Lower leg skin (tissue), 3 donors: ENCODE data around the gene NBEA.

Source experiments
- POLR2A ChIP-seq, 2 donors: fragments of 450-650 bp; IDR thresholded peaks; one replicate each; pipeline ENCODE4 v1.6.1; 2016 to 2017; ENCODE audit warnings: antibody characterized with exemption in 2 of 2, mild to moderate bottlenecking in 1 of 2, moderate library complexity in 1 of 2
- TF ChIP-seq, protein P1 (sequence below), 3 donors: fragments of 450-650 bp; IDR thresholded peaks; one replicate each; pipeline ENCODE4 v1.5.1; 2016; ENCODE audit warnings: antibody characterized with exemption in 3 of 3, mild to moderate bottlenecking in 3 of 3, moderate library complexity in 2 of 3

DNA sequence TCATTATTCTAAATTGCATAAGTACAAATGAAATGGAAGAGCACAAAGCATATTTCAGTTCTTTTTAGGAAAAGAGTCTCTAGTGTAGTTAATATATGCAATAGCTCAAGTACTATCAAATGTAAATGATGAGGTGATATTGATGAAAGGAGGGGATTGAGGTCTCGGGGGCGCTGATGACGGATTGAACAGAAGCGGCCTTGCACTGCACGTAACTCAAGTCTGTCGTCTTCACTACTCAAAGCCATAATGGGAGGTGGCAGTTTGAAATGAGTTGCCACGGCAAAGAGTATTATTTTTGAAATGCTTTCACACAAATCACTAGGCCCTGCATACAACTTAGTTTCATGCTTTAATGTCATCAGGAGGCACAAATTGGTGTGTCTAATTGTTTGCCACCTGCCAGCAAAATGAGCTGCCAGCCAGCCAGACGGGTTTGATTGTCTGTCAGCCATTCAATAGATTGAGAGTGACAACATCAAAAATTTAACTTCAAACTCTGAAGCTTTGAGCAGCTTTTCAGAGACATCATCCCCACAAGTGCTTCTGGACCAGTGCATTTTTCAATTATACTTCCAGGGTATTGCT, 256.6 kb downstream of the NBEA start:
- TF ChIP-seq, protein P1, sequence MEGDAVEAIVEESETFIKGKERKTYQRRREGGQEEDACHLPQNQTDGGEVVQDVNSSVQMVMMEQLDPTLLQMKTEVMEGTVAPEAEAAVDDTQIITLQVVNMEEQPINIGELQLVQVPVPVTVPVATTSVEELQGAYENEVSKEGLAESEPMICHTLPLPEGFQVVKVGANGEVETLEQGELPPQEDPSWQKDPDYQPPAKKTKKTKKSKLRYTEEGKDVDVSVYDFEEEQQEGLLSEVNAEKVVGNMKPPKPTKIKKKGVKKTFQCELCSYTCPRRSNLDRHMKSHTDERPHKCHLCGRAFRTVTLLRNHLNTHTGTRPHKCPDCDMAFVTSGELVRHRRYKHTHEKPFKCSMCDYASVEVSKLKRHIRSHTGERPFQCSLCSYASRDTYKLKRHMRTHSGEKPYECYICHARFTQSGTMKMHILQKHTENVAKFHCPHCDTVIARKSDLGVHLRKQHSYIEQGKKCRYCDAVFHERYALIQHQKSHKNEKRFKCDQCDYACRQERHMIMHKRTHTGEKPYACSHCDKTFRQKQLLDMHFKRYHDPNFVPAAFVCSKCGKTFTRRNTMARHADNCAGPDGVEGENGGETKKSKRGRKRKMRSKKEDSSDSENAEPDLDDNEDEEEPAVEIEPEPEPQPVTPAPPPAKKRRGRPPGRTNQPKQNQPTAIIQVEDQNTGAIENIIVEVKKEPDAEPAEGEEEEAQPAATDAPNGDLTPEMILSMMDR (IDR thresholded peaks at IDR 0.05): no peak
- TF ChIP-seq POLR2A (IDR thresholded peaks at IDR 0.05): no peak
